ENCODE data around the gene LDAH.

- TF ChIP-seq CTCF (IDR thresholded peaks at IDR 0.05): no peak
- no peak for TF ChIP-seq POLR2AphosphoS5 (IDR thresholded peaks at IDR 0.05; ENCODE audit: low read depth, low read length)
- TF ChIP-seq SIN3A (IDR thresholded peaks at IDR 0.05; ENCODE audit: borderline replicate concordance, insufficient read depth, low read depth, low read length): no peak
- TF ChIP-seq REST (IDR thresholded peaks at IDR 0.05; ENCODE audit: insufficient read depth in 1 of 2, low read depth in 2 of 2, low read length in 1 of 2): no peak
- no peak for TF ChIP-seq TCF7L2 (IDR thresholded peaks at IDR 0.05; ENCODE audit: low read depth, low read length)
Measured at GRCh38 chr2:20684581-20685063, 138.3 kb downstream of the LDAH start.

Data from Panc1 (cell line).